H7 (cell line): ENCODE data around the gene MRFAP1. TPM values are rescaled to one million over a fixed set of nuclear protein-coding genes. Genes with fewer than 3 reads are reported as not detected.

Source experiments
- DNase-seq: peaks from one replicate; pipeline ENCODE4 v3.0.0; 2012
- H3K27me3 ChIP-seq: 2 replicates; pipeline ENCODE4 v1.6.0; 2011; ENCODE audit warnings: mild to moderate bottlenecking, low read length; ENCODE audit not compliant: control insufficient read depth, insufficient read depth
- H3K36me3 ChIP-seq: replicated peaks from 2 replicates; pipeline ENCODE4 v1.5.1; 2011; ENCODE audit warnings: low read length; ENCODE audit not compliant: control insufficient read depth, insufficient read depth
- H3K4me3 ChIP-seq: 2 replicates; pipeline ENCODE4 v1.5.1; 2011; ENCODE audit warnings: low read depth, mild to moderate bottlenecking, control low read depth, low read length, moderate library complexity; ENCODE audit not compliant: insufficient read depth
- total RNA-seq: library from RNA; depleted of rRNA; stranded (reverse); fragments of >200 nt; shearing (Covaris generic); gene quantifications from 2 replicates; pipeline ENCODE4 v1.2.3, GENCODE V29; 2014; rRNA removed

The MRFAP1 gene
- 82.2 and 83.2 TPM in 2 replicates for total RNA-seq

DNA sequence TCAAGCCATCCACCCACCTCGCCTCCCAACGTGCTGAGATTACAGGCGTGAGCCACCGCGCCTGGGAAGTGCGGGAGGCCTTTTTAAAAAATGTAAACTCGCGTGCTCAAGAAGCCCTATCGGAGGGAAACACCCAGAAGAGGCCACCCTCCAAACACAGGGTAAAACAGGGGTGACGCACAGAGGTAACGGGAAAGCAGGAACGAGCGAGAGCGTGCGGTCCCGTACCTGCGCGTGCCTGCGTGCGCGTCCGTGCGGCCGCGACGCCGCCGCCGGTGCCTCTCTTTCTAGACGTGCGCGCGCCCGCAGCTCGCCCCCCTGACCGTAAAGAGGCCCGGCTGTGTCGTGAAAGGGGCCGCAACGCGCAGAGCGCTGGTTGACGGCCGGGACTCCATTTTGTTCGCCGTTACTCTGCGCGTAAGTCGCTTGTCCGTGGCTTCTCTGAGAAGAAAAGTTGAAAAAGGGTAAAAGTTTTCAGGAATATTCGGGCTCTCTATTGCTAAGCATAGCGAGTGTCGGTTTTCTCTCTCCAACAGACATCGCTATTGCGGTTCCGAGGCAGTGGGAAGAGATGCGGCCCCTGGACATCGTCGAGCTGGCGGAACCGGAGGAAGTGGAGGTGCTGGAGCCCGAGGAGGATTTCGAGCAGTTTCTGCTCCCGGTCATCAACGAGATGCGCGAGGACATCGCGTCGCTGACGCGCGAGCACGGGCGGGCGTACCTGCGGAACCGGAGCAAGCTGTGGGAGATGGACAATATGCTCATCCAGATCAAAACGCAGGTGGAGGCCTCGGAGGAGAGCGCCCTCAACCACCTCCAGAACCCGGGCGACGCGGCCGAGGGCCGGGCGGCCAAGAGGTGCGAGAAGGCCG lies at the start of gene MRFAP1:
Gene MRFAP1, plus strand, starts transcription at position 394 of the 872 bp plus-strand sequence. Its CDS starts 178 bp downstream, at position 572.
- peak; percentile 98 for DNase-seq
- peaks cover 10% of the 10 kb centered on the region for H3K36me3 ChIP-seq
- peak within 1 kb of the TSS; percentile 98 for H3K4me3 ChIP-seq
- no peaks in the 10 kb centered on the region for H3K27me3 ChIP-seq

DNA sequence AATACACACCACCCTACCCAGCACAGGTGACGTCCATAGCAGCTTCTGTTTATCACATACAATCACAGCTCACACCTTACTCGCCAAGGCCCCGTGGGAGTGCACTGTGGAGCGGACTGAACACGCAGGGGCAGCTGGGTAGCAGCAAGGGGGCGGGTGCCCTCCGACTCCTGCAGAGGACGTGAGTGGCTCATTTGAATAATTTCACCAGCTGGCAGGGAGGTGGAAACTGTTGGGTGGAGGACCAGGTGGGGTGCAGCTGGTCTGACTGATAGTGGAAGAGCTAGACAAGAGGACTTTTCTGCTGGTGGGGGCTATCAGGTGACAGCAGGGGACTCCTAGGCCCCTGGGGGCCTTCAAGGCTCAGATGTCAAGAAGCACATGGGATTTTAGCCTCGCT lies 49.2 kb upstream of the MRFAP1 start:
- Histone ChIP-seq H3K36me3 (no peaks in the 10 kb centered on the region), H3K4me3 (no peak overlapping the region), H3K27me3 (no peaks in the 10 kb centered on the region)
- DNase-seq: peak; percentile 38

DNA sequence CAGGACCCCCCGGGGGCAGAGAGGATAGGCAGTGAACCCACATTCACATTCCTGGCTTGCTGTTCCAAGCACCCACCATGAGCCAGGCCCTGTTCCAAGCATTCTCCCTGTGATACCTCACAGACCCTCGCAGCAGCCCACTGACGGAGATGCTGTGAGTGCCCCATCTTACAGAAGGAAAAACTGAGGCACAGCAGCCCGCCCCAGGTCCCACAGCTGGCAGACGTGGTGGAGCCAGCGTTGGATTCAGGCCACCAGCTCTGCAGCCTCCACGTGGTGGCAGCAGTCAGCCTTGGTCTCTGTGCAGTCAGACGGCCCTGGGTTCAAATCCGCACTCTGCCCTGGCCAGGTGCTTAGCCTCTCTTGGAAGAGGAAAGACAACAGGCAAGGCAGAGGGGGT lies 48.7 kb upstream of the MRFAP1 start:
- Histone ChIP-seq H3K4me3 (no peak overlapping the region), H3K27me3 (no peaks in the 10 kb centered on the region), H3K36me3 (no peaks in the 10 kb centered on the region)
- DNase-seq: peak; percentile 56

DNA sequence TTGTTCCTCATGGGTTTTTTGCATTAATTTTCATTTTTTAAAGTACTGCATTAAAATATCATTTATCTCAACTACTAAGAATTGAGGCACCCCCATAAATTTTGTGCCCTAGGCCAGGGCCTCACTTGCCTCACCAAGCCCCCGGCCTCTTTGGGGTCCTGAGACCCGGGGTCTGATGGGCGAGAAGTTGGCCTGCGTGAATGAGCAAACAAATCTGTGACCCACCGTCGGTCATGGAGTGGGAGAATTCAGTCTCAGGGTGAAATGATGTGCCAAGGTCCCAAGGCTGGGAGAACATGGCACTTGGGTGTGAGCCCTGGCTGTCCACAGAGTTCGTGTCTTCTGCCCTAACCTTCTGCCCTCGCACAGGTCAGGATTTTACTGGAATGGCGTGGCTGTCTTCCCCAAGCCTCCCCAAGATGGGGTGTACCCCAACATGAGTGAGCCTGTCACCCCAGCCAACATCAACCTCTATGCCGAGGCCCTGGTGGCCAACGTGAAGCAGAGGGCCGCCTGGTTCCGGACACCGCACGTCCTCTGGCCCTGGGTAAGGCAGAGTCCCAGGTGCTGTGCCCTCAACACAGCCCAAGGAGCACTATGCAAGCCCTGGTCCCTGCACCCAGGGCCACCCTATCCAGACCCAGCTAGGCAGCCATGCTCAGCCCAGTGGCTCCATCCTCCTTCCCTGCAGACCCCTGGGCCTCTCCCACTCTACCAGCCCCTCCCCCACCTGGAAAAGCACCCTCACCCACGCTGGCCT lies 47.5 kb upstream of the MRFAP1 start:
- Histone ChIP-seq H3K4me3 (no peak overlapping the region), H3K27me3 (no peaks in the 10 kb centered on the region; the same call in 1 of the 2 replicates), H3K36me3 (no peaks in the 10 kb centered on the region)
- peak; percentile 49 for DNase-seq

DNA sequence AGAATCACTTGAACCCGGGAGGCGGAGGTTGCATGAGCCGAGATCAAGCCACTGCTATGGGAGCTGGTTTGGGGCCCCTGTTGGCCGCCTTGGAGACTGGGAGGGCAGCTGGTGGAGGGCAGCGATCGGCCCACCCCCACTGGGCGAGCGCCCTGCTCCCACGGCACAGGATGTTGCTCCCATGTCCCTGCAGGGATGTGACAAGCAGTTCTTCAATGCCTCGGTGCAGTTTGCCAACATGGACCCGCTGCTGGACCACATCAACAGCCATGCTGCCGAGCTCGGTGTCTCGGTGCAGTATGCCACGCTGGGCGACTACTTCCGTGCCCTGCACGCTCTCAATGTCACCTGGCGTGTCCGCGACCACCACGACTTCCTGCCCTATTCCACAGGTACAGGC lies 46.1 kb upstream of the MRFAP1 start:
- Histone ChIP-seq H3K4me3 (no peak overlapping the region), H3K27me3 (no peaks in the 10 kb centered on the region; the same call in 1 of the 2 replicates), H3K36me3 (no peaks in the 10 kb centered on the region)
- DNase-seq: no peak

DNA sequence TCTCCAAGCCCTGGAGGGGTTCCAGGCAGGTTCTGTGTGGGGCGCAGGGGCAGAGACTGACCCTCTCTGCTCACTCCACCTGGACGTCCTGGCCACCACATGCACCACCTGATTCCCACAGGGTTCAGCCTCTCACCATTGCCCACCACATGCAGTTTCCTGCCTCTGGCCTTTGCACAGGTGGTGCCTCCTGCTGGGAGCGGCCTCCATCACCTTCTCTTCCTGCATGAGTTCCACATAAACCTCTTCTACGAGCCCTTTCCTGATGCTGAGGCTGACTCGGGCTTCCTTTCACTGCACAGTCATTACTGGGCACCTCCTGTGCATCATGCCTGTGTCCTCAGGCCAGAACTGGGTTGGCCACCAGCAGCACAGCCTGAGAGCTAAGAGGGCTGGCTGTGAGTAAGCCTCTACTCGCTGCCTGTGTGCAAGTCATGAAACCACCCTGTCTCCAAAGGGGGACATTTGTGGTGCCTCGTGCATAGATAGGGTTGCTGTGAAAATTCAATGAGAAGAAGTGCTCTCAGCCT lies 45.6 kb upstream of the MRFAP1 start:
- H3K36me3 ChIP-seq: no peaks in the 10 kb centered on the region
- H3K4me3 ChIP-seq: no peak overlapping the region
- H3K27me3 ChIP-seq: no peaks in the 10 kb centered on the region; the same call in 1 of the 2 replicates
- DNase-seq: no peak

DNA sequence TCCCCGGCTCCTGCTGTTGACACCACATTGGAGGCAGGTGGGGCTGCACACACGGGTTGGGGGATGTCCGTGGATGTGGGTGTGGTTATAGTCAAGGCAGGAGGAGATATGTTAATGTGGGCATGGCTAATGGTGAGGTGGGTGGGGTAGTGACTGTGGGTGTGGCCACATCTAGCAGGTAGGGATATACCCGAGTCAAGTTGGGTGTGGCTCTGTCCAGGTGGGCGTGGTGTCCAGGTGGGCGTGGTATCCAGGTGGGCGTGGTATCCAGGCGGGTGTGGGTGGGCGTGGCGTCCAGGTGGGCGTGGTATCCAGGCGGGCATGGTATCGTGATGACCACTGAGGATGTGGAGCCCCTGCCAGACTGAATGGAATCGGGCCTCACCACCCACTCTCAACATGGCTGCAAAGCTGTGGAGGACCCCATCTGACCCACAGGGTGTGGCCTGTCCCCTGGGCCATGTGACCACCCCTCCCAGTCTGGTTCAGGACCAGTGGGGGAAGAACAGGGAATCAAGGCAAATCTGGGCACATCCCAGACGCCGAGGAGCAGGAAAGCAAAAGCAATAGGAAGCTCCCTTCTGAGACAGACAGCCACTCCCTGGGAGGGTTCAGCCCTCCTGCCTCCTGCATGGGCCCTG lies 44.5 kb upstream of the MRFAP1 start:
- Histone ChIP-seq H3K36me3 (no peaks in the 10 kb centered on the region), H3K27me3 (no peaks in the 10 kb centered on the region; the same call in 1 of the 2 replicates), H3K4me3 (no peak overlapping the region)
- peak; percentile 93 for DNase-seq

DNA sequence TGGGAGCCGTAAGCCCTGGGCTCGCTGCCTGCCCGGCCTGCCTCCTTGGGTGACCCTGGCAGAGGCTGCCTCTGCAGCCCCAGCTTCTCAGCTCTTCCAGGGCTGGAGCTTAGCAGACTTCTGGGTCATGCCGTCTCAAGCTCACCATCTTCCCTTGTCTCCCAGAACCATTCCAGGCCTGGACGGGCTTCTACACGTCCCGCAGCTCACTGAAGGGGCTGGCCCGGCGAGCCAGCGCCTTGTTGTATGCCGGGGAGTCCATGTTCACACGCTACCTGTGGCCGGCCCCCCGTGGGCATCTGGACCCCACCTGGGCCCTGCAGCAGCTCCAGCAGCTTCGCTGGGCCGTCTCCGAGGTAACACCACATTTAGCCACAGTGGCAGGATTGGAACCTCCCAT lies 43.5 kb upstream of the MRFAP1 start:
- DNase-seq: no peak
- Histone ChIP-seq H3K27me3 (no peaks in the 10 kb centered on the region; the same call in 1 of the 2 replicates), H3K36me3 (no peaks in the 10 kb centered on the region), H3K4me3 (no peak overlapping the region)

DNA sequence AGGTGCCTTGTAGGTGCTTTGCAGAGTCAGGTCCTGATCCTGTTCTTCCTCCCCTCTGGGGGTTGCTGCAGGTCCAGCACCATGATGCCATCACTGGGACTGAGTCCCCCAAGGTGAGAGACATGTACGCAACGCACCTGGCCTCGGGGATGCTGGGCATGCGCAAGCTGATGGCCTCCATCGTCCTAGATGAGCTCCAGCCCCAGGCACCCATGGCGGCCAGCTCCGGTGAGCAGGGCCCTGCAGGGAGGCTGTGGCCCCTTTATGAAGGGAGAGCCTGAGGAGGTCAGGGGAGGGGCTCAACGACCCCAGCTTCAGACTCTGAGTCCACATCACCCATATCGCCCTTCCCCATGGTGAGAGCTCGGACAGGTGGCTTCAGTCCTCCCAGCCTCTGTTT lies 42.4 kb upstream of the MRFAP1 start:
- Histone ChIP-seq H3K27me3 (no peaks in the 10 kb centered on the region; the same call in 1 of the 2 replicates), H3K4me3 (no peak overlapping the region), H3K36me3 (no peaks in the 10 kb centered on the region)
- no peak for DNase-seq

DNA sequence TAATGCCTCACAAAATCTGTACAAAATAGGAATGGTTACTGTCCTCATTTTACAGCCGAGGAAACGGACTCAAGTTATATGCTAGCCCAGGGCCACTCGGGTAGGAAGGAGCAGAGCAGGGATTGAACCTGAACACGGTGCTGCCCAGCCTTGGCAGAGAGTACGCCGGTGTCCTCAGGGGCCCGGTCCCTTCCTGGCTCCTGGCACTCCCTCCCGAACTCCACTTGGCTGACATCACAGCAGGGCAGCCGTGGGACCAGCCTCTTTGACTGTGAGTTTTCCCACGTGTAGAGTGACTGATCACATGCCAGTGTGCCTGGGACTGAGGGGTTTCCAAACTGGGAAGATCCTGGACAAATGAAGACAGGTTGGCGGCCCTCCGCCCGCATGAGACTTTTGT lies 41.8 kb upstream of the MRFAP1 start:
- Histone ChIP-seq H3K27me3 (no peaks in the 10 kb centered on the region; the same call in 1 of the 2 replicates), H3K4me3 (no peak overlapping the region), H3K36me3 (no peaks in the 10 kb centered on the region)
- DNase-seq: no peak

DNA sequence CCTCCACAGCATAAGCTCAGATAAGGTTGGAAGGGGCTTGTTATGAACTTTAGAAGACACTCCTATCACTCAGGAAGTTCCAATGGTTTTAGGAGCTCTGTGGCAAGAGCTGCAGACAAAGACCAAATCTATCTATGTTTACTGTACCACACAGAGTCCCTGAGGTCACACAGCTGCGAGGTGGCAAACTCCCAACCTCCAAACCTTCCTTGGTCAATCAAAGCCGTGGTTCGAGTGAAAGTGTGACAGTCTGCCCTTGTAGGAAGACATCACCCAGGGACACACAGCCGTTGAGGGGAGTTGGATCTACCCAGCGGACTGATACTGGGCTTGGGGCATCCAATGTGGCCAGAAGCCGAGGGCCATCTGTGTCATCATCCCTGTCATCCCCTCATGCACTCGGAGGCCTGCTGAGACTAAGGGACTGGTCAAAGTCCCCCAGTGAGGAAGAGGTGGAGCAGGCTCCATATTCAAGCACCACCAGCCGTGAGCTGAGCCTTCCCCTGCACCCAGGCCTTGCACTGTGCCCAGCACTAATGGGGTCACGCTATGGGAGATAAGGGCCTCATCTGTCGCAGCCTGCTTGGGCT lies 38.7 kb upstream of the MRFAP1 start:
- H3K4me3 ChIP-seq: no peak overlapping the region
- no peaks in the 10 kb centered on the region for H3K36me3 ChIP-seq
- DNase-seq: no peak
- H3K27me3 ChIP-seq: no peaks in the 10 kb centered on the region; the same call in 1 of the 2 replicates

DNA sequence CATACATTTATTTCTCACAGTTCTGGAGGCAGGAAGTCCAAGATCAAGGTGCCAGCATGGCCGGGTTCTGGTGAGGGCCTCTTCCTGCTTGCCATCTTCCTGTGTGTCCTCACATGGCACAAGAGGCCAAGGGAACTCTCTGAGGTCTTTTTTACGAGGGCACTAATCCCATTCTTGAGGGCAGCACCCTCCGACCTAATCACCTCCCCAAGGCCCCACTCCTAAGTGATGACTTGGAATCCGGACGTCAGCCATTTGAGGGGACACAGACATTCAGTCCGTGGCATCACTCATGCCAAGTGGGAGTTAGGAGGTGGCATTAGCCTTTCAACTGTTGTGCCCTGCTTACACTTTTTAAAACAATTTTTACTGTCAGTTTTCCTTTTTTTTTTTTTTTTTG lies 38.2 kb upstream of the MRFAP1 start:
- Histone ChIP-seq H3K4me3 (no peak overlapping the region), H3K36me3 (no peaks in the 10 kb centered on the region), H3K27me3 (no peaks in the 10 kb centered on the region; the same call in 1 of the 2 replicates)
- no peak for DNase-seq

DNA sequence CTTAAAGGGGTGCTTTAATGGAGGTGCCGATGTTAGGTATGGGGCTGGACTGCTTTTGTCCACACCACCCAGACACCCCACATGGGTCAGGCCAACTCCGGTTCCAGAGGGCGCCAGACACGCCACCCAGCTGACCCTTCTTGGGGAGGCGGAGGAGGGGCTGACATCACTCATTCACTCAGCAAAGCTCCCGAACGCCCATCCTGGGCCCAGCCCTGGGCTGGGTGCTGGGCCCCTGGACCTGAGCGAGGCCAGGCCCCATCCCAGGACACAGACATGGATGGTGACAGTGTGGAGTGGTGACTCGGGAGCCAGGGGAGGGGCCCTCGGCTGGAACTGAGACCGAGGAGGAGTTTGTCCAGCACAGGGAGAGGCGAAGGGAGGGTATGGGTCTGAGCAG lies 37.4 kb upstream of the MRFAP1 start:
- H3K36me3 ChIP-seq: no peaks in the 10 kb centered on the region
- H3K4me3 ChIP-seq: no peak overlapping the region
- no peaks in the 10 kb centered on the region; the same call in 1 of the 2 replicates for H3K27me3 ChIP-seq
- DNase-seq: no peak

DNA sequence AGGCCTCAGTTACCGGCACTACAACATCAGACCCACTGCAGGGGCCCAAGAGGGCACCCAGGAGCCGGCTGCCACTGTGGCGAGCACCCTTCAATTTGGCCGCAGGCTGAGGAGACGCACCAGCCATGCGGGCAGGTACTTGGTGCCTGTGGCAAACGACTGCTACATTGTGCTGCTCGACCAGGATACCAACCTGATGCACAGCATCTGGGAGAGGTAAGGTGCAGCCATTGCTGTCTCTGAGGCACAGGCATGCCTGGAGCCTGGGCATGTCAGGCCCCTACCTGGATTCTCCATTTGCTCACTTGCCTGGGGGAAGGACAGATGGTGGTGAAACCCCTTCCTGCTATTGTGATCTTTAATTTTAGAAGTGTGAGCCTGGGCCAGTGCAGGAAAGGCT lies 35.4 kb upstream of the MRFAP1 start:
- no peak for DNase-seq
- no peaks in the 10 kb centered on the region; the same call in 1 of the 2 replicates for H3K27me3 ChIP-seq
- H3K4me3 ChIP-seq: no peak overlapping the region
- H3K36me3 ChIP-seq: no peaks in the 10 kb centered on the region
